Activated CD8-positive, alpha-beta T cell treated with anti-CD3 and anti-CD28 coated beads for 36 hours (primary cell): Measurements from ENCODE around the gene ATRN. TPM values are rescaled to one million over a fixed set of nuclear protein-coding genes. Genes with fewer than 3 reads are reported as not detected.

Experiments
- ATAC-seq: fragments of 200-7000 bp; cut with Tn5 transposase; one replicate; pipeline ENCODE4 v1.10.0; 2021; ENCODE audit warnings: mild to moderate bottlenecking, moderate library complexity
- CTCF ChIA-PET: fragments of 350-600 bp; sonication (Branson Sonifier 250); formaldehyde crosslinking; loops from one replicate; lab custom pipeline; 2021; ENCODE audit warnings: antibody characterized with exemption; lab: Charles Lee
- POLR2A ChIA-PET: fragments of 350-600 bp; sonication (Branson Sonifier 250); formaldehyde crosslinking; loops from one replicate; lab custom pipeline; 2021; ENCODE audit warnings: antibody characterized with exemption; lab: Charles Lee
- DNase-seq: peaks from one replicate; pipeline ENCODE4 v3.0.0-alpha.2; 2020
- H3K27ac Mint-ChIP-seq: one replicate; pipeline ENCODE4 v1.8.0; 2021; ENCODE audit warnings: mild to moderate bottlenecking, mixed read lengths
- H3K27me3 Mint-ChIP-seq: one replicate; pipeline ENCODE4 v1.8.0; 2021; ENCODE audit warnings: mixed read lengths
- H3K36me3 Mint-ChIP-seq: one replicate; pipeline ENCODE4 v1.8.0; 2021; ENCODE audit warnings: low read depth, mixed read lengths
- H3K4me1 Mint-ChIP-seq: one replicate; pipeline ENCODE4 v1.8.0; 2021; ENCODE audit warnings: low read depth, mixed read lengths
- H3K4me3 Mint-ChIP-seq: one replicate; pipeline ENCODE4 v1.8.0; 2021; ENCODE audit warnings: mild to moderate bottlenecking, moderate library complexity, mixed read lengths
- H3K9me3 Mint-ChIP-seq: one replicate; pipeline ENCODE4 v1.8.0; 2021; ENCODE audit warnings: mixed read lengths
- intact Hi-C: fragments of 100-400 bp; cut with micrococcal nuclease; formaldehyde crosslinking; loops from one replicate; pipeline ENCODE4 v1.10.0; 2022
- total RNA-seq, 2 experiments: library from RNA; stranded (reverse); gene quantifications; one replicate each; pipeline ENCODE4 v1.2.3, GENCODE V29; 2021
- TF ChIP-seq, protein P1 (sequence below): fragments of 200-600 bp; IDR thresholded peaks from one replicate; pipeline ENCODE4 v1.8.0; 2022; ENCODE audit warnings: antibody characterized with exemption, mild to moderate bottlenecking

ATRN gene
- total RNA-seq, 2 experiments from 2014 or later: 8.2 to 8.6 TPM

DNA sequence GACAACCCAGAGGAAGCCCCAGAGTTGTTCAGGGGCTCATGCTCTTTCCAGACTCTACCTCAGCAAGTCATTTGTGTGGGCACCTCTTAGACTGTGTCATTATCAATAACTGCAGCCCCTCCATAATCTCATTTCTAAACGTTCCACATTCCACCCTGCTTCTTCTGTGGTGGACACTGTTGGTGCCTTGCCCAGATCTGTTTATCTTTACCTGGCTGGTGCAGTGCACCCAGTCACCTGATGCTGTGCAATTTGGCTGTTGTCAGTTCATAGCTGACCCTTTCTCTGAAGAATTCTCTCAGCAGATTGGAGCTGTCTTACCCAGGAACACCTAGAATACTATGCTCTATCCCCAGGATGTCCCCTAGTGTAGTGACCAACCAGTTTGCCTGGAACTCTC, 80.0 kb downstream of the ATRN start:
- H3K36me3 Mint-ChIP-seq: peaks cover 8% of the 10 kb centered on the region
- H3K27ac Mint-ChIP-seq: no peak overlapping the region
- H3K27me3 Mint-ChIP-seq: no peaks in the 10 kb centered on the region
- CTCF ChIA-PET: interaction anchor here (1.3 to 4.0 kb wide), 2 partner anchors 13 to 146 kb away, joined by 3 to 23 read pairs; no protein-coding TSS in a partner anchor
- H3K9me3 Mint-ChIP-seq: no peaks in the 10 kb centered on the region
- TF ChIP-seq, protein P1, sequence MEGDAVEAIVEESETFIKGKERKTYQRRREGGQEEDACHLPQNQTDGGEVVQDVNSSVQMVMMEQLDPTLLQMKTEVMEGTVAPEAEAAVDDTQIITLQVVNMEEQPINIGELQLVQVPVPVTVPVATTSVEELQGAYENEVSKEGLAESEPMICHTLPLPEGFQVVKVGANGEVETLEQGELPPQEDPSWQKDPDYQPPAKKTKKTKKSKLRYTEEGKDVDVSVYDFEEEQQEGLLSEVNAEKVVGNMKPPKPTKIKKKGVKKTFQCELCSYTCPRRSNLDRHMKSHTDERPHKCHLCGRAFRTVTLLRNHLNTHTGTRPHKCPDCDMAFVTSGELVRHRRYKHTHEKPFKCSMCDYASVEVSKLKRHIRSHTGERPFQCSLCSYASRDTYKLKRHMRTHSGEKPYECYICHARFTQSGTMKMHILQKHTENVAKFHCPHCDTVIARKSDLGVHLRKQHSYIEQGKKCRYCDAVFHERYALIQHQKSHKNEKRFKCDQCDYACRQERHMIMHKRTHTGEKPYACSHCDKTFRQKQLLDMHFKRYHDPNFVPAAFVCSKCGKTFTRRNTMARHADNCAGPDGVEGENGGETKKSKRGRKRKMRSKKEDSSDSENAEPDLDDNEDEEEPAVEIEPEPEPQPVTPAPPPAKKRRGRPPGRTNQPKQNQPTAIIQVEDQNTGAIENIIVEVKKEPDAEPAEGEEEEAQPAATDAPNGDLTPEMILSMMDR: no peak
- ATAC-seq: no peak
- no peak overlapping the region for H3K4me3 Mint-ChIP-seq
- DNase-seq: no peak
- POLR2A ChIA-PET: no interaction called here
- H3K4me1 Mint-ChIP-seq: peaks cover 6% of the 10 kb centered on the region
- intact Hi-C loops: no loop called here

DNA sequence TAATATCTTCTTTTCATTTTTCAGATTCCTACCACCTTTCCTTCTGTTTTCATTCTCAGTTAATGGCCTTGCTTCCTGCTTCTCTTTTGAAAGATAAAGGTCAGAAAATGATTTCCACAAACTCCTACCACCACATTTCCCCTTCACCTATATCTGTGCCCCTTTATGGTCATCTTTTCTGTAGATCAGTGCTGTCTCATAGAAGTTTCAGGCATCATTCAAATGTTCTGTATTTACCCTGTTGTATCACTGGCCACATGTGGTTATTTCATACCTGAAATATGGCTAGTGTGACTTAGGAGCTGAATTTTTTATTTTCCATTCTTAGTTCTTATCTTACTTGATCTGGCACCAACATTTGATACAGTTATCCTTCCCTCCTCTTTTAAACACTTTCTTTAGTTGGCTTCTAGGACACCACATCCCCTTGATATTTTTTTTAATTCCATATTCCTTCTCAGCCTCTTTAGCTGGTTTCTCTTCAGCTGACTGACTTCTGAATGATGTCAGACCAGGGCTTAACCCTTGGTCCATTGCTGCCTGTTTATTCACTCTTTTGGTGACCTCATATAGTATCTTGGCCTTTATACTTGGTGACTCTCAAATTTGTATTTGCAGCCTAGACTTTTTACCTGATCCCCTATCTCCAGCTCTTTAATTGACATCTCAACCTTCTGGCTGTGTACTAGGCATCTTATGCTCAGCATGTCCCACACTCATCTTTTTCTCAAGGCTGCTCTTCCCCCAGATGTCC, 81.0 kb downstream of the ATRN start:
- Mint-ChIP-seq H3K27ac (peak overlapping the region; percentile 7), H3K4me1 (peaks cover 6% of the 10 kb centered on the region), H3K9me3 (no peaks in the 10 kb centered on the region), H3K36me3 (peaks cover 9% of the 10 kb centered on the region), H3K27me3 (no peaks in the 10 kb centered on the region), H3K4me3 (no peak overlapping the region)
- CTCF ChIA-PET: interaction anchor here (0.5 to 4.0 kb wide), 4 partner anchors 12 to 427 kb away, joined by 3 to 23 read pairs (median 4); no protein-coding TSS in a partner anchor
- ATAC-seq: peak; percentile 27
- intact Hi-C loops: no loop called here
- POLR2A ChIA-PET: no interaction called here
- TF ChIP-seq, protein P1: no peak
- DNase-seq: no peak

- peaks cover 6% of the 10 kb centered on the region for H3K4me1 Mint-ChIP-seq
- CTCF ChIA-PET: interaction anchor here (3.5 kb wide), 1 partner anchor 10 kb away, joined by 14 read pairs; no protein-coding TSS in a partner anchor
- ATAC-seq (no peak), DNase-seq (no peak)
- POLR2A ChIA-PET: no interaction called here
- H3K36me3 Mint-ChIP-seq: peaks cover 7% of the 10 kb centered on the region
- TF ChIP-seq, protein P1: no peak
- intact Hi-C loops: no loop called here
- no peak overlapping the region for H3K27ac Mint-ChIP-seq
- no peak overlapping the region for H3K4me3 Mint-ChIP-seq
- H3K9me3 Mint-ChIP-seq: no peaks in the 10 kb centered on the region
- H3K27me3 Mint-ChIP-seq: no peaks in the 10 kb centered on the region
These were observed 82.8 kb downstream of the ATRN start for GRCh38 chr20:3553663-3554062.

GRCh38 chr20:3557237-3557785, 86.5 kb downstream of the ATRN start:
- no peak overlapping the region for H3K27ac Mint-ChIP-seq
- no peak overlapping the region for H3K4me3 Mint-ChIP-seq
- TF ChIP-seq, protein P1: no peak
- H3K36me3 Mint-ChIP-seq: peaks cover 7% of the 10 kb centered on the region
- ChIA-PET CTCF (interaction anchor here (1.0 kb wide), 1 partner anchor 10 kb away, joined by 3 read pairs; no protein-coding TSS in a partner anchor), POLR2A (no interaction called here)
- H3K4me1 Mint-ChIP-seq: no peaks in the 10 kb centered on the region
- intact Hi-C loops: no loop called here
- H3K9me3 Mint-ChIP-seq: no peaks in the 10 kb centered on the region
- no peaks in the 10 kb centered on the region for H3K27me3 Mint-ChIP-seq
- DNase-seq (no peak), ATAC-seq (no peak)

DNA sequence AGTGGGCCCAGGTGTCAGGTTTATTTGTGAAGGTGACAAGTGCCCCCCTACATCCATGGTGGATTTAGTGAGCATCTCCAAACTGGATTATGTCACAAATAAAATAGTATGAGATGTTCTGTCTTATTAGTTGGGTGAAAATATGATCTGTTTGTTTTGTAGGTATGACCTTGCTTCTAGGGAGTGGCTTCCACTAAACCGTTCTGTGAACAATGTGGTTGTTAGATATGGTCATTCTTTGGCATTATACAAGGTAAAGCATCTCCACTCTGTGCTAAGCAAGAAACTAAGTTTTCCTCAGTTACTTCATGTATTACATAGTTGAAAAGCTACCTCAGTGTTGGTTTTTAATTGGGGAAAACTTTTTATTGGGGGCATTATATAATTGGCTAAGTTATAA, 88.4 kb downstream of the ATRN start:
- TF ChIP-seq, protein P1: no peak
- Mint-ChIP-seq H3K27me3 (no peaks in the 10 kb centered on the region), H3K27ac (no peak overlapping the region), H3K4me1 (no peaks in the 10 kb centered on the region), H3K36me3 (peaks cover 6% of the 10 kb centered on the region), H3K9me3 (no peaks in the 10 kb centered on the region), H3K4me3 (no peak overlapping the region)
- DNase-seq (no peak), ATAC-seq (no peak)
- CTCF ChIA-PET: interaction anchor here (2.0 kb wide), 1 partner anchor 152 kb away, joined by 10 read pairs; no protein-coding TSS in a partner anchor
- POLR2A ChIA-PET: no interaction called here
- intact Hi-C loops: no loop called here
